Fibroblast of skin of back (primary cell): ENCODE data around the gene LYPD6.

Experiments used
- DNase-seq: peaks from one replicate; pipeline ENCODE4 v3.0.0-alpha.2; 2013

The LYPD6 gene

GRCh38 chr2:149353421-149353820 lies 23.0 kb downstream of the LYPD6 start:
- DNase-seq = no peak

GRCh38 chr2:149355716-149356422 lies 25.5 kb downstream of the LYPD6 start:
- no peak for DNase-seq

- DNase-seq = no peak
These were observed 26.7 kb downstream of the LYPD6 start for GRCh38 chr2:149357058-149357457.

- DNase-seq = peak; percentile 5
These were observed 29.7 kb downstream of the LYPD6 start for GRCh38 chr2:149360106-149360505.

GRCh38 chr2:149363958-149364357 lies 33.6 kb downstream of the LYPD6 start:
- DNase-seq = peak; percentile 11

- no peak for DNase-seq
These were observed 34.5 kb downstream of the LYPD6 start for GRCh38 chr2:149364839-149365238.

- peak; percentile 44 for DNase-seq
These were observed 35.7 kb downstream of the LYPD6 start for GRCh38 chr2:149365931-149366583.

GRCh38 chr2:149370061-149370775 lies 39.8 kb downstream of the LYPD6 start:
- DNase-seq = no peak

- DNase-seq = no peak
These were observed 41.1 kb downstream of the LYPD6 start for GRCh38 chr2:149371476-149371875.

- DNase-seq = peak; percentile 56
These were observed 45.5 kb downstream of the LYPD6 start for GRCh38 chr2:149375801-149376361.

GRCh38 chr2:149380205-149380604 lies 49.8 kb downstream of the LYPD6 start:
- DNase-seq = no peak

- peak; percentile 80 for DNase-seq
These were observed 53.0 kb downstream of the LYPD6 start for GRCh38 chr2:149383340-149383739.

- no peak for DNase-seq
These were observed 55.0 kb downstream of the LYPD6 start for GRCh38 chr2:149385350-149385749.

- DNase-seq = no peak
These were observed 57.0 kb downstream of the LYPD6 start for GRCh38 chr2:149387411-149387810.

- peak; percentile 40 for DNase-seq
These were observed 57.9 kb downstream of the LYPD6 start for GRCh38 chr2:149388120-149388816.

GRCh38 chr2:149389506-149390167 lies 59.2 kb downstream of the LYPD6 start:
- DNase-seq = no peak

GRCh38 chr2:149393614-149394013 lies 63.2 kb downstream of the LYPD6 start:
- no peak for DNase-seq

GRCh38 chr2:149394864-149395263 lies 64.5 kb downstream of the LYPD6 start:
- DNase-seq = peak; percentile 37

- no peak for DNase-seq
These were observed 69.7 kb downstream of the LYPD6 start for GRCh38 chr2:149399934-149400615.

GRCh38 chr2:149400997-149401396 lies 70.6 kb downstream of the LYPD6 start:
- peak; percentile 75 for DNase-seq

- DNase-seq = no peak
These were observed 79.1 kb downstream of the LYPD6 start for GRCh38 chr2:149409506-149409905.
